ENCODE data around the gene GRIK4.

GRCh38 chr11:120942701-120943100, 431.2 kb downstream of the GRIK4 start:
- TF ChIP-seq REST (IDR thresholded peaks at IDR 0.05; ENCODE audit: insufficient replicate concordance, low read depth): no peak
- TF ChIP-seq CTCF (IDR thresholded peaks at IDR 0.05; ENCODE audit: insufficient read depth, low read length): no peak
- TF ChIP-seq POLR2AphosphoS5 (IDR thresholded peaks at IDR 0.05; ENCODE audit: low read depth): no peak
- no peak for TF ChIP-seq GABPA (IDR thresholded peaks at IDR 0.05; ENCODE audit: low read depth)
